Stimulated activated CD8-positive, alpha-beta memory T cell treated with anti-CD3 and anti-CD28 coated beads, Interleukin-2, amount 100 ng/mL, for 48 hours (primary cell): Measurements from ENCODE around the gene GSX1.
A peak's percentile ranks its signal among the peaks of the same experiment; 100 is the strongest.
"Not testable (repeated sequence)": the region's sequence is repeated elsewhere in the genome, so short reads cannot be mapped to it uniquely, and the experiment has no call there.

Experiments used
- DNase-seq, 2 donors: peaks; one replicate each; pipeline ENCODE4 v3.0.0-alpha.2; 2020; ENCODE audit warnings: low read depth in 2 of 2

GSX1 gene

GRCh38 chr13:27792393-27793218 is at the start of gene GSX1:
TSS of gene GSX1 (plus strand) at chr13:27792483. CDS start at chr13:27792691, 208 bp downstream.
- peak; percentile 35 to 36 for DNase-seq

- no peak for DNase-seq
Observed at GRCh38 chr13:27744801-27745200, 47.5 kb upstream of the GSX1 start.

DNA sequence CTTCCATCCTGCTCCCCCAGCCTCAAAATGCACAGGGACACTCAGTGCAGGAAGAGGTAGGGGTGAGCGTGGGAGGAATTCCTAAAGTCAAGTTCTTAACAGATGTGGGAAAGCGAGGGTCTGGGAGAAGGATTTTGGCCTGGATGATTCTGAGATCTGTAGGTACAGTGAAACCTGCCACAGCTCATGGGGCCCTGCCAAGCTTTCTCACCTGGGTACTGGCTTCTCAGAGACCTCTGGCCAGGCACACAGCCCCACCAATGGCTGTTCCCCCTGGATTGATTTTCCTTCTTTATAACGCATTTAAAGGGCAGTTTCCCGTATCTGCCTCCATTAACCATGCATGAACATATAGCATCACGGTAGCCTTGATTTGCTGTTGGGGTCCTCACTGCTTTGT is 47.0 kb upstream of the GSX1 start:
- DNase-seq, result no peak

DNA sequence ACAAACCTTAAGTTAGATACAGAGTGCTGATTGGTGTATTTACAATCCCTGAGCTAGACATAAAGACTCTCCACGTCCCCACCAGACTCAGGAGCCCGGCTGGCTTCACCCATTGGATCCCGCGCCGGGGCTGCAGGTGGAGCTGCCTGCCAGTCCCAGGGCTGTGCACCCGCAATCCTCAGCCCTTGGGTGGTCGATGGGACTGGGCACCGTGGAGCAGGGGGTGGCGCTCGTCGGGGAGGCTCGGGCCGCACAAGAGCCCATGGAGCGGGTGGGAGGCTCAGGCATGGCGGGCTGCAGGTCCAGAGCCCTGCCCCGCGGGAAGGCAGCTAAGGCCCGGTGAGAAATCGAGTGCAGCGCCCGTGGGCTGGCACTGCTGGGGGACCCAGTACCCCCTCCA is 44.1 kb upstream of the GSX1 start:
- not testable (repeated sequence) for DNase-seq

- DNase-seq, result no peak
Observed at GRCh38 chr13:27751953-27752532, 40.2 kb upstream of the GSX1 start.

GRCh38 chr13:27765650-27766049 is 26.6 kb upstream of the GSX1 start:
- DNase-seq, result no peak

DNA sequence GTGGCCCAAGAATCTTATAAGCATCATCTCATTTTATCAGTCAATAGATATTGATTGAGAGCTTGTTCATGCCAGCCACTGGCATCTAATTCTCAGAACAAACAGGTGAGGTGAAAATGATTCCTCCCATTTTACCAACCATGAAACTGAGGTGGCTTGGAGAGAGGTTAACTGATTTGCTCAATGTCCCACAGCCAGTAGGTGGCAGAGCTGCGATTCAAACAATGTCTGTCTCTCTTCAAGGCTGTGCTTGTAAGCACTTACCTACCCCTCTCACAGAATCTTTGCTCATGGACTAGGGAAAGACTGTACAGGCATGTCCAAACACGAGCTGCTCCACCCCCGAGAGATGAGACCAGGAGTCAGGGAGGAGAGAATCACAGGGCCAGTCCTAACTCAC is 21.5 kb upstream of the GSX1 start:
- no peak for DNase-seq

DNA sequence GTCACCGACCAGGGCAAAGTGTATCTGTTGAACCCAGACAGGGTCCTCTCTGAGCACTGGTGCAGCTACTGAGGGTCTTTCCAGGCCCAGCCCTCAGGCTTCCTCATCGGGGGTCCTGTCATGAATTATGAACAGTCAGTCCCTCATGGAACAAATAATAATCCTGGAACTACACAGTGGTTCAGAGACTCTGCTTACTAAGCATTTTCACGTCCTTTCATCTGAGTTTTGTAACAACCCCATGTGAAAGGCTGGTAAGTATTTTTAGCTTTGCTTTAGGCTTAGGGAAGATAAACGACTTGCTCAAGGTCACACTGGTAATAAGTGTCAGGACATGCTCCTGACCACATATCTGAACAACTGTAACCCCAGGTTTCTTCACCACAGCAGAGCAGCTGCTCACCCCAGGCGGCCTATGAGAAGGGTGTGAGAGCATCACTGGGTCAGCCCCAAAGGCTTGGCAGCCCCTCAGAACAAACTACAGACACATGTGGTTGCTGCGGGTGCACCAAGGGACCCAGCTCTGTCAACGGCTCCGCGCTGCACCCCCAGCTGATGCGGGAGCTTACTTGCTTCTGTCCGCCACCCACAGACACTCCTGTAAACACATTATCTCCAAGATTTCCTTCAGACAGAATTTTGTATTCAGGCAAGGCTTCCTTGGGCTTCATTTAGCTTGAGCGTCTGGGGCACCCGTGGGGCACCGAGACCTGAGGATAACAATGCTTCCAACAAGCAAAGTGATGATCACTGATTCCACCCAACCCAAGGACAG is 19.4 kb upstream of the GSX1 start:
- no peak for DNase-seq

DNA sequence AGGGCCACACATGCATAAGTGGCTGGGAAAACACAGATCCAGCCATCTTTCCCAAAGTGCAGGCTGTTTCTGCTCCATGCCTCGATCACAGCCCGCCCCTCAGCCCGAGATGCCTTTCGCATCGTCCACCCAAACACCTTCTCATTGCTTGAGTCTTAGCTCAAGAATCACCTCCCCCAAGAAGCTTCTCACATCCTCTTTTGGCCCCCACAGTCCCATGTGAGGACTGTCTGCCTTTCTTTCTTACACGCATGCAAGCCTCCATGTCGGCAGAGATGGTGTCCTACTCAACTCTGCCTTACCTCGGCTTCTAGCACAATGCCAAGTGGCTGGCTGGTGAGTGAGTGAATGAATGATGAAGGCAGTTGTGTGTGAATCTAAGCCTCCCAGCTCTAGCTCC is 18.1 kb upstream of the GSX1 start:
- no peak for DNase-seq

- no peak for DNase-seq
Observed at GRCh38 chr13:27774651-27775050, 17.6 kb upstream of the GSX1 start.

- no peak for DNase-seq
Observed at GRCh38 chr13:27775943-27776342, 16.3 kb upstream of the GSX1 start.

DNA sequence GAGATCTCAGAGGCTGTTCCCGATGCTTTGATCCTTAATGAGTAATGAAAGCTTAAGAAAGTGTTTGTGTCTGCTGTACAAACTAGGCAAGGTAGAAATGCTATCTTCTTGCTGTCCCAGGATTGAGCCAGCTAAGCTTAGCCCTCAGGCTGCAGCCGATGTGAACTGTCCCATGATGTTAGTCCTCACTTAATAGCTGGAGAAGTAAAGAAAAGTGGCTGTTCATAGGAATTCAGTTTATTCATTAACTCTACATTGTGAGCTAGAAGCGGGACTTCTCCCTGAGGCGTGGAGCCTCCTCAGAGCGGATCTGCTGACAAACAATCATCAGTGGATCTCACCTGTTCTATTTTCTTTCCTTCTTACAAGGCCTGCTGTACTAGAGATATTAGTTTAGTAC is 10.1 kb upstream of the GSX1 start:
- no peak for DNase-seq

- no peak for DNase-seq
Observed at GRCh38 chr13:27783111-27783510, 9.2 kb upstream of the GSX1 start.

DNA sequence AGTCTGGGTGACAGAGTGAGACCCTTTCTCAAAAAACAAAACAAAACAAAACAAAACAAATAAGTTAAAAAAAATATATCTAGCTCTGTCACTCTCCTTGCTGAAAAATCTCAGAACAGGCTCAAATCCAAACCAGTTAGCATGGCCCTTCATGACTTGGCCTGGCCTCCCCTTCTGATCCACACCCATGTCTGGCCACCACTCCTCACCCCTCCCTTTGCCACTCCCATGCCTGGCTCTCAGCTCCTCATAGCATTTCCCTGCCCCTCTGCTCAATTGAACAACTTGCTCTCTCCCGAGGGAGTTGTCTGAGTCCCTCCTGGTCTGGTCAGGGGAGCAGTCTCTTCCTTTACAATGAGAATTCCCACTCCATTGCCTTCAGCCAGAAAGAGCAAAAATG is 4.0 kb upstream of the GSX1 start:
- DNase-seq, result no peak

DNA sequence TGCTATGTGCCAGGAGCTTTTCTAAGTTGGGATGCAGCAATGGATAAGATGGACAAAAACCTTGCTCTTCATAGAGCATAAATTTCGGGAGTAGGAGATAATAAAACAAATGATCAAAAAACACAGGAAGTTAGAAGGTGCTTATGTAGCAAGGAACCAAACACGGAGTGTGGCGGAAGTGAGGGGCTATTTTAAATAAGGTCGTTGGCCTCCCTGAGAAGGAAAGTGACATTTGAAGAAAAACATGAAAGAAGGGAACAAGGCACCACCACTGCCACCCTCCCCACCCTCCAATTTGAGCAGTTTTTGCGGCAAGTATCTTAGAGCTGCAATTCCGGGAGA is 3.2 kb upstream of the GSX1 start:
- DNase-seq, result no peak

GRCh38 chr13:27789495-27790303 is 2.6 kb upstream of the GSX1 start:
- no peak for DNase-seq

GRCh38 chr13:27790523-27790922 is 1.8 kb upstream of the GSX1 start:
- no peak for DNase-seq

DNA sequence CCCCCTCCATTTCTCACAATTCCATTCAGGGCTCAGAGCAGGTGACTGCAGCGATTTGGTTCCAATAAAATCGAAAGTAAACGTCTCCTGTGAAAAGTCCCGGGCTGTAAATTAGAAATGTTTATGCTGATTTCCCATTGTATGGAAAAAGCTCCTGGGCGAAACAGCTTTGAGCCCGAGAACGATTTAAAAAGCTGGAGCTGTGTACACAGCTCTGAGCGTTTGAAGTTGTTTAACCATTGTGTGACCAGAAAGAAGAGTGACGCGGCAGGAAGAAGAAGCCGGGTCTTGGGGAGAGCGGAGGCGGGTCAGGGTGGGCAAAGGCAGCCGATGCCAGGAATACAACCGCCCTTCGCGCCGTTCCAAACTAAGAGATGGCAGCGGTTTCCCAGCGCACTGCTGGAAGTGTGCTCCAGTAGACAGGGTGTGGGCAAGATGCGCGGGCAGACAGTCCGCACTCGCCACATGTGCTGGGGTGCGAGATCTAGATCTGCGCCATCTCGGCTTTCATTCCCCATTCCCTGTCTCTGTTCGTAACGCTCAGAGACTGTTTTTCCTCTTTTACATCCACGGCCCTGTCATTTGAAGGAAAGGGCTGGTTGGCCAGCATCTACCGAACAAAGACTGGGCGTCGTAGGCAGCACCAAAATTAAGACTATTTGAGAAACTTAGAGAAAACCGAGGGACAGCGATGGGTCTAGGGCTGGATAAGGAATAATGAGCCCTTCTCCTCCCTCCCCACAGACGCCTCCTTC is 960 bp upstream of the GSX1 start:
- no peak for DNase-seq

- DNase-seq, result no peak
Observed at GRCh38 chr13:27791901-27792392, 336 bp upstream of the GSX1 start.

DNA sequence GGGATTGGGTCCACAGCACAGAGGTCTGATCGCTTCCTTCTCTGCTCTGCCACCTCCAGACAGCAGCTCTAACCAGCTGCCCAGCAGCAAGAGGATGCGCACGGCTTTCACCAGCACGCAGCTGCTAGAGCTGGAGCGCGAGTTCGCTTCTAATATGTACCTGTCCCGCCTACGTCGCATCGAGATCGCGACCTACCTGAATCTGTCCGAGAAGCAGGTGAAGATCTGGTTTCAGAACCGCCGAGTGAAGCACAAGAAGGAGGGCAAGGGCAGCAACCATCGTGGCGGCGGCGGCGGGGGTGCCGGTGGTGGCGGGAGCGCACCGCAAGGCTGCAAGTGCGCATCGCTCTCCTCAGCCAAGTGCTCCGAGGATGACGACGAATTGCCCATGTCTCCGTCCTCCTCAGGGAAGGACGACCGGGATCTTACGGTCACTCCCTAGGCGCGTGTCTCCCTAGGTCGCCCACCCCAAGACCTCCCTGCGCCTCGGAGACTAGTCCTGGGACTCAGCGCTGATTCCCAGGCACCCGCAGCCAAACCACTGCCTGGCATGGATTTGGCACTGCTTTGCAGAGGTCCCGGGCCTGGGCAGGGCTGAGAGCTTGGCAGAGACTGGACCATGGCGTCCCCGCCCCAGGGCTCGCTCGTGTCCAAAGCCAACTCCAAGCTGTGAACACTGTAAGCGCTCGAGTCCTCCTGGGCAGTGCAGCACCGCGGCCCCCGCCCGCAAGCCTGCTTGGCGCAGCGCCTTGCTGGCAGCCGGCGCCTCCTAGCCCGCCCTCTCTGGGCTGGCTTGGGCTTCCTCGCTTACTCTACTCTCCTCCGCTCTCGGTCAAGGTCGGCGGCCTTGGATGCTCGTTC is 1.5 kb downstream of the GSX1 start:
- no peak for DNase-seq
